Gastroesophageal sphincter (tissue), 4 donors: ENCODE data around the gene STAT5B. TPM values are rescaled to one million over a fixed set of nuclear protein-coding genes. Genes with fewer than 3 reads are reported as not detected.
A peak's percentile ranks its signal among the peaks of the same experiment; 100 is the strongest.

Experiments
- ATAC-seq: fragments of 150-250 bp; one replicate; pipeline ENCODE4 v1.9.1; 2016; ENCODE audit warnings: mild to moderate bottlenecking, moderate library complexity
- H3K27ac ChIP-seq, 4 donors: fragments of 200-600 bp; sonication (generic) in 3 of 4; 1 replicate in 3 of 4; 2 replicates in 1 of 4; pipeline ENCODE4 v1.5.1; 2016 to 2019
- H3K27me3 ChIP-seq: fragments of 200-600 bp; sonication (generic); one replicate; pipeline ENCODE4 v1.5.1; 2019
- H3K36me3 ChIP-seq, 2 donors: fragments of 200-600 bp; sonication (generic); one replicate each; pipeline ENCODE4 v1.5.1; 2019; ENCODE audit warnings: control low read depth in 1 of 2
- H3K4me1 ChIP-seq, 3 donors: fragments of 200-600 bp; sonication (generic); 1 replicate in 2 of 3; 2 replicates in 1 of 3; pipeline ENCODE4 v1.5.1; 2016 to 2019; ENCODE audit warnings: control low read depth in 2 of 3
- H3K4me3 ChIP-seq, 2 donors: fragments of 200-600 bp; sonication (generic); one replicate each; pipeline ENCODE4 v1.5.1; 2019; ENCODE audit warnings: mild to moderate bottlenecking in 1 of 2, moderate library complexity in 1 of 2
- H3K9me3 ChIP-seq, 3 donors: fragments of 200-600 bp; sonication (generic); one replicate each; pipeline ENCODE4 v1.5.1; 2017 to 2019; ENCODE audit warnings: control low read depth in 2 of 3
- CTCF ChIP-seq, 4 experiments: fragments of 200-600 bp in 2 of 4; fragments of 450-650 bp in 2 of 4; sonication (generic) in 1 of 4; IDR thresholded peaks; one replicate each; pipeline ENCODE4 v1.5.1; 2017 to 2019; ENCODE audit warnings: antibody characterized with exemption in 4 of 4, mild to moderate bottlenecking in 2 of 4, moderate library complexity in 2 of 4
- EP300 ChIP-seq: sonication (generic); formaldehyde crosslinking; IDR thresholded peaks from one replicate; pipeline ENCODE4 v1.6.1; 2017; ENCODE audit warnings: antibody characterized with exemption, mild to moderate bottlenecking
- POLR2A ChIP-seq, 2 donors: fragments of 450-650 bp; IDR thresholded peaks; one replicate each; pipeline ENCODE4 v1.6.1; 2017; ENCODE audit warnings: antibody characterized with exemption in 2 of 2, mild to moderate bottlenecking in 2 of 2, moderate library complexity in 1 of 2
- POLR2AphosphoS5 ChIP-seq: sonication (generic); formaldehyde crosslinking; IDR thresholded peaks from one replicate; pipeline ENCODE4 v1.6.1; 2017; ENCODE audit warnings: antibody characterized with exemption
- whole genome bisulfite sequencing, 2 donors: methylation state at CpG; one replicate each; pipeline ENCODE4 v1.1.5; 2018; ENCODE audit warnings: low coverage in 1 of 2; 5-methylcytosine and 5-hydroxymethylcytosine counted together
- total RNA-seq, 4 donors: library from RNA; depleted of rRNA; stranded (reverse); fragments of >200 nt; gene quantifications; one replicate each; pipeline ENCODE4 v1.1.0, GENCODE V29; 2016

Gene STAT5B
- total RNA-seq, 4 donors from 2014 or later: 73.3 to 98.3 (median 95.6) TPM

GRCh38 chr17:42287977-42288802 is 12.0 kb upstream of the STAT5B start, which contains the start of gene STAT5A:
TSS of gene STAT5A (plus strand) at chr17:42288498. CDS start at chr17:42289412, 914 bp downstream.
- H3K4me1 ChIP-seq: peaks cover 0 to 67% (median 15%) of the 10 kb centered on the region in 3 donors

DNA sequence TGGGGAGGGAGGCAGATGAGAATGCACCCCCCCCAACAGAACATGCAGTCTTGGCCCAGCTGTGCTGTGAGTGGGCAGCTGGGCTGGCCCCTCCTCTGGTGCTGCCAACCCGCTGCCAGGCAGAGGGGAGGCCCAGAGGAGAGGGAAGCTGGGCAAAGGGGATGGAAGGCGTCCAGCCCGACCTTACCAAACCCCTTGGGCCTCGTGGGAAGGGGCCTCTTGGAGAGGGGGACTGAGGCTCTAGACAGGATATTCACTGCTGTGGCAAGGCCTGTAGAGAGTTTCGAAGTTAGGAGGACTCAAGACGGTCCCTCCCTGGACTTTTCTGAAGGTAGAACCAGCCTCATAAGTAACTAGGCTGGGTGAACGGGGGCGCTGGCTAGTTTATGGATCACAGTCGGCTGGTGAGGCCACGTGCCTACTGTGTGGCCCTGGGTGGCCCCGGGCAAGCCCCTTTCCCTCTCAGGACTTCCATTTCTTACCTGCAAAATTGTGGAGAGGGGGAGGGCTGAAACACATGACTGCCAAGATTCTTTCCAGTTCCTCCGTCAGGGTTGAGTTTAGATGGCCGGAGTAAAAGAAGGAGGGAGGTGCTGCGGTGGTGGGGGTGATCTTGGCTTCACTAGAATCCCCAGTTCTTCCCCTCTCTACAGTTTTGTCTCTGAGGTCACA is 11.2 kb upstream of the STAT5B start:
- ATAC-seq: peak; percentile 66
- H3K9me3 ChIP-seq: no peaks in the 10 kb centered on the region
- 0 to 5% methylated on average over 6 to 8 of the region's 14 CpGs for WGBS, 2 donors
- H3K36me3 ChIP-seq: peaks cover 0 to 19% of the 10 kb centered on the region in 2 donors
- H3K4me1 ChIP-seq: peaks cover 0 to 67% (median 15%) of the 10 kb centered on the region in 3 donors
- H3K27ac ChIP-seq: peak overlapping the region; percentile 77 to 94 (median 89)
- H3K4me3 ChIP-seq: peak overlapping the region; percentile 51 to 73
- H3K27me3 ChIP-seq: no peaks in the 10 kb centered on the region
- TF ChIP-seq POLR2A (IDR thresholded peaks at IDR 0.05) (peak in 1 of 2 donors; percentile 36), EP300 (no peak), CTCF (IDR thresholded peaks at IDR 0.05) (no peak), POLR2AphosphoS5 (peak; percentile 70)

More at GRCh38 chr17:42287977-42288802, 12.0 kb upstream of the STAT5B start, which contains the start of gene STAT5A:
- Histone ChIP-seq H3K27ac (peak within 1 kb of the TSS; percentile 77 to 94 (median 89)), H3K27me3 (no peaks in the 10 kb centered on the region), H3K9me3 (no peaks in the 10 kb centered on the region), H3K4me3 (peak within 1 kb of the TSS; percentile 51 to 73), H3K36me3 (peaks cover 0 to 27% of the 10 kb centered on the region in 2 donors)
- TF ChIP-seq POLR2AphosphoS5 (peak; percentile 90), POLR2A (IDR thresholded peaks at IDR 0.05) (peak; percentile 91 to 94), CTCF (IDR thresholded peaks at IDR 0.05) (peak in 3 of 4 experiments; percentile 5 to 30 (median 9)), EP300 (no peak)
- whole genome bisulfite sequencing, 2 donors: 41% methylated on average over 6 of the region's 88 CpGs; no CpG with 5 or more reads in 1 of the 2 donors
- peak; percentile 94 for ATAC-seq

DNA sequence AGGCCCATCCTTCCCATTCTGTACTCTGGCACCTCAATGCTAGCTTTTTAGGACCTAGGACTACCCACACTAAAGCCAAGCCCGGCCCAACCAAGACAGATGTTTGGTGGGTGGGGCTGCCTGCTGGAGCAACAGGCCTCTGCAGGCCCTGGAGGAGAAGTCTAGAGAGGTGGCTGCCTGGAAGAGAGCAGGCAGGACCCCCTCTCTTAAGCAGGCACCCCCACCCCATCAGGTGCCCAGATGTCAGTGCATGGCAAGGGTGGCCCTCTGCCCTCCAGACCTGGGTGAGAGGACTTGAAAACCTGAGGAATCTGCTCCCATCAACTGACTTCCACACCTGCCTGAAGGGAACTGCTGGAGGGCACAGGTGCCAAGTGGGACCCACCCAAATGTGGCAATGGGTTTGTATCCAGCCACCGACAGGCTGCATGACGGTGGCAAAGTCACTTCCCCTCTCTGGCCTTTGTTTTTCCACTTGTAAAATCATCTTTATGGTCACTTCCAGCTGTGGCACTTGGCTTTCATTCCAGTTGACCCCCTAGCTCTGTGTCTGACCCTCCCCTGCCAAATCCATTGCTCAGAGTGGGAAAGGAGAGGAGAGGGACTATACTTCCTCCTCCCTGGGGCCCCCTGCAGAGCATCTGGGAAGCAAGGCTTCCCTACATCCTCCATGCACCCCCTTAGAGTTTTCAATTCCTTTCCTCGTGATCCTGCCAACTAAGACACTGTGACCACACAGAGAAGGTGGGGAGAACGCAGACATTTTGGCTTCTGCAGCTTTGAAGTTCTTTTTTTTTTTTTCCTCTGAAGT is 10.4 kb upstream of the STAT5B start:
- 0 to 27% methylated on average over 1 to 3 of the region's 5 CpGs for WGBS, 2 donors
- Histone ChIP-seq H3K4me3 (peak overlapping the region; percentile 51 to 73), H3K9me3 (no peaks in the 10 kb centered on the region), H3K4me1 (peaks cover 0 to 61% (median 15%) of the 10 kb centered on the region in 3 donors), H3K27me3 (no peaks in the 10 kb centered on the region), H3K36me3 (peaks cover 0 to 11% of the 10 kb centered on the region in 2 donors), H3K27ac (peak overlapping the region; percentile 77 to 94 (median 89))
- no peak for ATAC-seq
- TF ChIP-seq EP300 (no peak), POLR2A (IDR thresholded peaks at IDR 0.05) (no peak), CTCF (IDR thresholded peaks at IDR 0.05) (no peak), POLR2AphosphoS5 (no peak)

GRCh38 chr17:42285346-42286050 is 9.3 kb upstream of the STAT5B start:
- Histone ChIP-seq H3K27ac (peak overlapping the region in 1 of 4 donors; percentile 94), H3K4me3 (no peak overlapping the region), H3K27me3 (no peaks in the 10 kb centered on the region), H3K36me3 (peaks cover 0 to 4% of the 10 kb centered on the region in 2 donors), H3K4me1 (peaks cover 0 to 49% (median 15%) of the 10 kb centered on the region in 3 donors), H3K9me3 (no peaks in the 10 kb centered on the region)
- 90 to 100% methylated on average over 1 to 10 of the region's 11 CpGs for WGBS, 2 donors
- TF ChIP-seq POLR2AphosphoS5 (no peak), EP300 (no peak), POLR2A (IDR thresholded peaks at IDR 0.05) (no peak), CTCF (IDR thresholded peaks at IDR 0.05) (no peak)
- no peak for ATAC-seq
